Stimulated activated CD8-positive, alpha-beta memory T cell treated with anti-CD3 and anti-CD28 coated beads, Interleukin-12 subunit alpha, Interleukin-12 subunit beta, amount 100 ng/mL, for 4 hours (primary cell): ENCODE measurements around the gene MED1.

Source experiments
- DNase-seq: peaks from one replicate; pipeline ENCODE4 v3.0.0-alpha.2; 2020; ENCODE audit warnings: low read depth

MED1 gene

GRCh38 chr17:39364236-39365025 is 86.6 kb downstream of the MED1 start:
- no peak for DNase-seq

GRCh38 chr17:39361064-39361463 is 90.0 kb downstream of the MED1 start:
- no peak for DNase-seq

- DNase-seq, result no peak
Measured at GRCh38 chr17:39360537-39360936, 90.5 kb downstream of the MED1 start.

- no peak for DNase-seq
Measured at GRCh38 chr17:39359994-39360393, 91.1 kb downstream of the MED1 start.

- no peak for DNase-seq
Measured at GRCh38 chr17:39357986-39358385, 93.1 kb downstream of the MED1 start.

GRCh38 chr17:39357488-39357887 is 93.6 kb downstream of the MED1 start:
- no peak for DNase-seq
